ENCODE results near the gene SNCB. TPM values are rescaled to one million over a fixed set of nuclear protein-coding genes. Genes with fewer than 3 reads are reported as not detected.

Gene SNCB
- total and polyA plus RNA-seq, 2 of the 4 experiments (the other 2 are of a cell fraction): 0.41 TPM; not detected in 1

GRCh38 chr5:176597417-176598389, 32.6 kb downstream of the SNCB start (continued):
- TF ChIP-seq CTCF (conservative IDR thresholded peaks at IDR 0.05; ENCODE audit: low read depth, low read length): no peak

Measured in IMR-90 (cell line).